ENCODE results near the gene OR4D6. TPM values are rescaled to one million over a fixed set of nuclear protein-coding genes. Genes with fewer than 3 reads are reported as not detected.

Gene OR4D6
- not detected for total RNA-seq
- polyA plus RNA-seq, result not detected
- long read RNA-seq, donor 1, result 0 reads
- long read RNA-seq, donor 2, result 0 reads
- long read RNA-seq, donor 3, result 0 reads

- H3K36me3 ChIP-seq, result no peaks in the 10 kb centered on the region
- ATAC-seq, result no peak
- no peak within 1 kb of the TSS for H3K27ac ChIP-seq
Observed at GRCh38 chr11:59456661-59457060, at the start of gene OR4D6. TSS of gene OR4D6 (plus strand) at chr11:59456961. CDS start at chr11:59456961, 0 bp downstream.

GRCh38 chr11:59413646-59414045 lies 43.1 kb upstream of the OR4D6 start:
- H3K4me1 ChIP-seq, result peaks cover 0 to 5% (median 0%) of the 10 kb centered on the region in 9 donors
- no peak overlapping the region for H3K4me3 ChIP-seq
- WGBS, 2 donors, result 69 to 70% methylated on average over 2 of the region's 2 CpGs
- TF ChIP-seq, protein P1, sequence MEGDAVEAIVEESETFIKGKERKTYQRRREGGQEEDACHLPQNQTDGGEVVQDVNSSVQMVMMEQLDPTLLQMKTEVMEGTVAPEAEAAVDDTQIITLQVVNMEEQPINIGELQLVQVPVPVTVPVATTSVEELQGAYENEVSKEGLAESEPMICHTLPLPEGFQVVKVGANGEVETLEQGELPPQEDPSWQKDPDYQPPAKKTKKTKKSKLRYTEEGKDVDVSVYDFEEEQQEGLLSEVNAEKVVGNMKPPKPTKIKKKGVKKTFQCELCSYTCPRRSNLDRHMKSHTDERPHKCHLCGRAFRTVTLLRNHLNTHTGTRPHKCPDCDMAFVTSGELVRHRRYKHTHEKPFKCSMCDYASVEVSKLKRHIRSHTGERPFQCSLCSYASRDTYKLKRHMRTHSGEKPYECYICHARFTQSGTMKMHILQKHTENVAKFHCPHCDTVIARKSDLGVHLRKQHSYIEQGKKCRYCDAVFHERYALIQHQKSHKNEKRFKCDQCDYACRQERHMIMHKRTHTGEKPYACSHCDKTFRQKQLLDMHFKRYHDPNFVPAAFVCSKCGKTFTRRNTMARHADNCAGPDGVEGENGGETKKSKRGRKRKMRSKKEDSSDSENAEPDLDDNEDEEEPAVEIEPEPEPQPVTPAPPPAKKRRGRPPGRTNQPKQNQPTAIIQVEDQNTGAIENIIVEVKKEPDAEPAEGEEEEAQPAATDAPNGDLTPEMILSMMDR (IDR thresholded peaks at IDR 0.05), result no peak
- no peak for DNase-seq
- peaks cover 0 to 24% (median 2%) of the 10 kb centered on the region in 11 donors for H3K9me3 ChIP-seq
- H3K36me3 ChIP-seq, result no peaks in the 10 kb centered on the region
- intact Hi-C loops (cut with DNase I), result no loop called here
- H3K27me3 ChIP-seq, result peaks cover 0 to 15% (median 0%) of the 10 kb centered on the region in 7 donors
- ATAC-seq, result no peak
- H3K27ac ChIP-seq, result no peak overlapping the region

More at GRCh38 chr11:59456661-59457060, at the start of gene OR4D6:
- TF ChIP-seq, protein P1 (IDR thresholded peaks at IDR 0.05), result no peak
- no peaks in the 10 kb centered on the region for H3K9me3 ChIP-seq
- no peak for DNase-seq
- intact Hi-C loops (cut with DNase I), result no loop called here
- H3K4me1 ChIP-seq, result no peaks in the 10 kb centered on the region
- WGBS, 2 donors, result 85 to 88% methylated on average over 2 of the region's 2 CpGs
- peaks cover 0 to 5% (median 0%) of the 10 kb centered on the region in 7 donors for H3K27me3 ChIP-seq
- H3K4me3 ChIP-seq, result no peak within 1 kb of the TSS

GRCh38 chr11:59415111-59415510 lies 41.6 kb upstream of the OR4D6 start:
- Histone ChIP-seq H3K36me3 (no peaks in the 10 kb centered on the region), H3K27me3 (peaks cover 0 to 18% (median 0%) of the 10 kb centered on the region in 7 donors), H3K9me3 (peaks cover 0 to 9% (median 0%) of the 10 kb centered on the region in 11 donors), H3K4me1 (peaks cover 0 to 5% (median 0%) of the 10 kb centered on the region in 9 donors), H3K4me3 (no peak overlapping the region), H3K27ac (no peak overlapping the region)
- TF ChIP-seq, protein P1 (IDR thresholded peaks at IDR 0.05), result no peak
- WGBS, 2 donors, result 81 to 85% methylated on average over 1 of the region's 1 CpG
- DNase-seq, result no peak
- intact Hi-C loops (cut with DNase I), result no loop called here
- ATAC-seq, result no peak

DNA sequence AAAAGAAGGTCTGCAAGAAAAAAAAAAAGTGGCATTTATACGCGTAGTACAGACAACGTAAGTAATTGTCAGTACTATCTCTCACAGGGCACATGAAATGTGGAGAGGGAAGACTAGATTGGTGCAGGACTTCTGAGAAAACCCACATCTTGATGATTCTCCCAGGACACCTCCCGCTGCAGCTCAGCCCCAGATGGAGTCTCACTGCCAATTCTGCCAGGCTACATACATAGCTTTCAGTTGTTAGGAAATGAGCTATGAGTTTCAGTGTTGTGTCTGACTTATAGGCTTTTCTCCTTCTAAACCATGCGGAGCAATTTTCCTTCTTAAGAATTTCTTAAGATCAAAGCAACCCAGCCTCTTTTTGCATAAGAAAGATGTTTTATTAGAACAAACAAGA lies 40.1 kb upstream of the OR4D6 start:
- WGBS, 2 donors, result 89 to 90% methylated on average over 5 of the region's 5 CpGs
- TF ChIP-seq, protein P1 (IDR thresholded peaks at IDR 0.05), result no peak
- no peak overlapping the region for H3K27ac ChIP-seq
- no peak overlapping the region for H3K4me3 ChIP-seq
- ATAC-seq (no peak), DNase-seq (no peak)
- peaks cover 0 to 18% (median 0%) of the 10 kb centered on the region in 7 donors for H3K27me3 ChIP-seq
- no peaks in the 10 kb centered on the region for H3K9me3 ChIP-seq
- intact Hi-C loops (cut with DNase I), result no loop called here
- H3K4me1 ChIP-seq, result peaks cover 0 to 5% (median 0%) of the 10 kb centered on the region in 9 donors
- H3K36me3 ChIP-seq, result no peaks in the 10 kb centered on the region
